K562 (cell line): ENCODE measurements around the gene RPL28. TPM values are rescaled to one million over a fixed set of nuclear protein-coding genes. Genes with fewer than 3 reads are reported as not detected.

Experiments used
- BCOR ChIP-seq: fragments of 450-650 bp; IDR thresholded peaks from 2 replicates; pipeline ENCODE4 v1.6.1; 2016
- CEBPB ChIP-seq: fragments of 450-650 bp; IDR thresholded peaks from 2 replicates; pipeline ENCODE4 v1.6.1; 2016; ENCODE audit warnings: missing genetic modification characterization, missing compliant biosample characterization
- FIP1L1 ChIP-seq: fragments of 200-400 bp; formaldehyde crosslinking; IDR thresholded peaks from 2 replicates; pipeline ENCODE4 v1.6.1; 2018; ENCODE audit warnings: mild to moderate bottlenecking, low read depth, low read length; ENCODE audit not compliant: poor library complexity, severe bottlenecking
- KDM5B ChIP-seq: fragments of 200-600 bp; sonication (generic); IDR thresholded peaks from 2 replicates; pipeline ENCODE4 v1.6.1; 2012; ENCODE audit warnings: low read depth, mild to moderate bottlenecking, moderate library complexity, low read length, control low read depth, inconsistent platforms; ENCODE audit not compliant: insufficient replicate concordance
- RBFOX2 ChIP-seq: fragments of 200-400 bp; formaldehyde crosslinking; IDR thresholded peaks from 2 replicates; pipeline ENCODE4 v1.6.1; 2017; ENCODE audit warnings: low read depth, mild to moderate bottlenecking, low read length, moderate library complexity
- RBM22 ChIP-seq: fragments of 200-400 bp; formaldehyde crosslinking; IDR thresholded peaks from 2 replicates; pipeline ENCODE4 v1.6.1; 2018; ENCODE audit warnings: low read length, low read depth; ENCODE audit not compliant: poor library complexity, severe bottlenecking
- RFX1 ChIP-seq: fragments of 450-650 bp; IDR thresholded peaks from 2 replicates; pipeline ENCODE4 v1.6.1; 2016; ENCODE audit warnings: mild to moderate bottlenecking, moderate library complexity
- ZNF740 ChIP-seq, 3 experiments: fragments of 200-800 bp in 1 of 3; sonication (Bioruptor generic) in 1 of 3; sonication (generic) in 1 of 3; formaldehyde crosslinking in 1 of 3; IDR thresholded peaks; 2 replicates each; pipeline versions ENCODE4 v1.6.1 to v1.8.0; 2016 to 2022; ENCODE audit warnings: mild to moderate bottlenecking in 2 of 3, missing compliant biosample characterization in 2 of 3, missing genetic modification characterization in 2 of 3, missing genetic modification reagents in 1 of 3
- polyA plus RNA-seq, 8 experiments: library from polyadenylated mRNA; depleted of rRNA in 4 of 8; stranded (reverse) in 5 of 8; unstranded in 3 of 8; fragments of >200 nt; fragmentation: Nextera tagmentation in 2 of 8; fragmentation: Illumina TruSeq in 1 of 8; extraction: Ambion mirVana in 2 of 8; extraction: Trizol in 1 of 8; gene quantifications; 2 replicates each; pipeline versions ENCODE4 v1.2.1 to v1.2.3, GENCODE V29; 2011 to 2014; ENCODE audit warnings: inconsistent platforms in 1 of 8, missing spikeins in 1 of 8
- total RNA-seq, 7 experiments: library from RNA; depleted of rRNA in 6 of 7; stranded (reverse); fragments of >200 nt in 6 of 7; fragmentation: Illumina TruSeq in 2 of 7; extraction: Trizol in 2 of 7; gene quantifications; 2 replicates each; pipeline versions ENCODE4 v1.2.1 to v1.2.3, GENCODE V29; 2011 to 2021; ENCODE audit warnings: low replicate concordance in 1 of 7

The RPL28 gene
- total and polyA plus RNA-seq, 9 of the 15 experiments (the other 6 are each of a cell fraction or from before 2014, with no cell fraction given) = 124 to 3,106 (median 622) TPM

- TF ChIP-seq ZNF740 (CRISPR knock-in tag; IDR thresholded peaks at IDR 0.05) (peak; percentile 76; the same call in 1 of the 2 replicates), ZNF740 (tag; IDR thresholded peaks at IDR 0.05) (peak in 1 of 2 experiments; percentile 57; a peak in 1 of 4 replicates), RBFOX2 (peak; percentile 23; the same call in 1 of the 2 replicates), CEBPB (tag) (peak; percentile 73), RFX1 (peak; percentile 88), BCOR (peak; percentile 40; the same call in 1 of the 2 replicates), RBM22 (peak; percentile 60), FIP1L1 (peak; percentile 49), KDM5B (peak; percentile 66)
Observed at GRCh38 chr19:55451965-55452748, 66.4 kb downstream of the RPL28 start (continued).

Other genes with a start within 250 kb of the RPL28 start
Only the 7 nearest of the 30 such genes appear.
- gene KMT5C, start 46.1 kb upstream of the RPL28 start, total RNA-seq (2014; rRNA removed) = 35.6 and 38.2 TPM in 2 replicates
- gene KMT5C, start 46.1 kb upstream of the RPL28 start, total RNA-seq (2014; rRNA removed; fragmentation: Illumina TruSeq; extraction: Trizol) = 3.7 and 8.2 TPM in 2 replicates
- 11.0 and 12.5 TPM in 2 replicates for gene KMT5C, start 46.1 kb upstream of the RPL28 start, total RNA-seq (2015; rRNA removed; fragmentation: Illumina TruSeq; extraction: Trizol)
- 50.7 and 53.5 TPM in 2 replicates for gene KMT5C, start 46.1 kb upstream of the RPL28 start, total RNA-seq (2021)
- gene KMT5C, start 46.1 kb upstream of the RPL28 start, polyA plus RNA-seq (2011; rRNA removed) = 22.8 and 36.8 TPM in 2 replicates
- 16.6 and 22.7 TPM in 2 replicates for gene KMT5C, start 46.1 kb upstream of the RPL28 start, polyA plus RNA-seq (2014; fragmentation: Illumina TruSeq; extraction: Trizol)
- under 1 TPM; 0.15 to 0.17 TPM for gene KMT5C, start 46.1 kb upstream of the RPL28 start, polyA plus RNA-seq (2014; fragmentation: Nextera tagmentation; extraction: Ambion mirVana)
- gene KMT5C, start 46.1 kb upstream of the RPL28 start, polyA plus RNA-seq (2014; rRNA removed) = 42.7 and 50.2 TPM in 2 replicates
- 0.59 and 1.3 TPM in 2 replicates for gene COX6B2, start 31.2 kb upstream of the RPL28 start, total RNA-seq (2014; rRNA removed)
- 0.40 and 0.61 TPM in 2 replicates for gene COX6B2, start 31.2 kb upstream of the RPL28 start, total RNA-seq (2014; rRNA removed; fragmentation: Illumina TruSeq; extraction: Trizol)
- 0.23 and 0.83 TPM in 2 replicates for gene COX6B2, start 31.2 kb upstream of the RPL28 start, total RNA-seq (2015; rRNA removed; fragmentation: Illumina TruSeq; extraction: Trizol)
- 2.5 and 2.6 TPM in 2 replicates for gene COX6B2, start 31.2 kb upstream of the RPL28 start, total RNA-seq (2021)
- 1.8 and 1.9 TPM in 2 replicates for gene COX6B2, start 31.2 kb upstream of the RPL28 start, polyA plus RNA-seq (2011; rRNA removed)
- gene COX6B2, start 31.2 kb upstream of the RPL28 start, polyA plus RNA-seq (2014; fragmentation: Illumina TruSeq; extraction: Trizol) = 1.2 and 2.1 TPM in 2 replicates
- gene COX6B2, start 31.2 kb upstream of the RPL28 start, polyA plus RNA-seq (2014; fragmentation: Nextera tagmentation; extraction: Ambion mirVana) = under 1 TPM; 0.56 to 0.71 TPM
- 1.4 and 1.5 TPM in 2 replicates for gene COX6B2, start 31.2 kb upstream of the RPL28 start, polyA plus RNA-seq (2014; rRNA removed)
- gene GARIN5B, start 22.7 kb upstream of the RPL28 start, total RNA-seq (2014; rRNA removed) = not detected in 2 replicates
- gene GARIN5B, start 22.7 kb upstream of the RPL28 start, total RNA-seq (2014; rRNA removed; fragmentation: Illumina TruSeq; extraction: Trizol) = not detected in 2 replicates
- not detected in 2 replicates for gene GARIN5B, start 22.7 kb upstream of the RPL28 start, total RNA-seq (2015; rRNA removed; fragmentation: Illumina TruSeq; extraction: Trizol)
- gene GARIN5B, start 22.7 kb upstream of the RPL28 start, total RNA-seq (2021) = not detected in 2 replicates
- gene GARIN5B, start 22.7 kb upstream of the RPL28 start, polyA plus RNA-seq (2011; rRNA removed) = not detected in 2 replicates
- gene GARIN5B, start 22.7 kb upstream of the RPL28 start, polyA plus RNA-seq (2014; fragmentation: Illumina TruSeq; extraction: Trizol) = not detected in 2 replicates
- gene GARIN5B, start 22.7 kb upstream of the RPL28 start, polyA plus RNA-seq (2014; fragmentation: Nextera tagmentation; extraction: Ambion mirVana) = not detected
- gene GARIN5B, start 22.7 kb upstream of the RPL28 start, polyA plus RNA-seq (2014; rRNA removed) = not detected in 2 replicates
- gene IL11, start 15.5 kb upstream of the RPL28 start, total RNA-seq (2014; rRNA removed) = not detected in 2 replicates
- not detected in 2 replicates for gene IL11, start 15.5 kb upstream of the RPL28 start, total RNA-seq (2014; rRNA removed; fragmentation: Illumina TruSeq; extraction: Trizol)
- gene IL11, start 15.5 kb upstream of the RPL28 start, total RNA-seq (2015; rRNA removed; fragmentation: Illumina TruSeq; extraction: Trizol) = not detected in 2 replicates
- not detected in 2 replicates for gene IL11, start 15.5 kb upstream of the RPL28 start, total RNA-seq (2021)
- 0.19 and 0.42 TPM in 2 replicates for gene IL11, start 15.5 kb upstream of the RPL28 start, polyA plus RNA-seq (2011; rRNA removed)
- gene IL11, start 15.5 kb upstream of the RPL28 start, polyA plus RNA-seq (2014; fragmentation: Illumina TruSeq; extraction: Trizol) = 0.06 TPM in 1 of 2 replicates, not detected in the other
- not detected for gene IL11, start 15.5 kb upstream of the RPL28 start, polyA plus RNA-seq (2014; fragmentation: Nextera tagmentation; extraction: Ambion mirVana)
- gene IL11, start 15.5 kb upstream of the RPL28 start, polyA plus RNA-seq (2014; rRNA removed) = 0.04 TPM in 1 of 2 replicates, not detected in the other
- gene TMEM190, start 9.1 kb upstream of the RPL28 start, total RNA-seq (2014; rRNA removed) = not detected in 2 replicates
- not detected in 2 replicates for gene TMEM190, start 9.1 kb upstream of the RPL28 start, total RNA-seq (2014; rRNA removed; fragmentation: Illumina TruSeq; extraction: Trizol)
- not detected in 2 replicates for gene TMEM190, start 9.1 kb upstream of the RPL28 start, total RNA-seq (2015; rRNA removed; fragmentation: Illumina TruSeq; extraction: Trizol)
- not detected in 2 replicates for gene TMEM190, start 9.1 kb upstream of the RPL28 start, total RNA-seq (2021)
- gene TMEM190, start 9.1 kb upstream of the RPL28 start, polyA plus RNA-seq (2011; rRNA removed) = not detected in 2 replicates
- gene TMEM190, start 9.1 kb upstream of the RPL28 start, polyA plus RNA-seq (2014; fragmentation: Illumina TruSeq; extraction: Trizol) = not detected in 2 replicates
- not detected for gene TMEM190, start 9.1 kb upstream of the RPL28 start, polyA plus RNA-seq (2014; fragmentation: Nextera tagmentation; extraction: Ambion mirVana)
- gene TMEM190, start 9.1 kb upstream of the RPL28 start, polyA plus RNA-seq (2014; rRNA removed) = not detected in 2 replicates
- gene TMEM238, start 1.6 kb upstream of the RPL28 start, total RNA-seq (2014; rRNA removed) = 3.6 and 3.7 TPM in 2 replicates
- 0.18 TPM in 1 of 2 replicates, not detected in the other for gene TMEM238, start 1.6 kb upstream of the RPL28 start, total RNA-seq (2014; rRNA removed; fragmentation: Illumina TruSeq; extraction: Trizol)
- 0.18 and 0.38 TPM in 2 replicates for gene TMEM238, start 1.6 kb upstream of the RPL28 start, total RNA-seq (2015; rRNA removed; fragmentation: Illumina TruSeq; extraction: Trizol)
- 4.3 and 5.1 TPM in 2 replicates for gene TMEM238, start 1.6 kb upstream of the RPL28 start, total RNA-seq (2021)
- 0.18 TPM in 1 of 2 replicates, not detected in the other for gene TMEM238, start 1.6 kb upstream of the RPL28 start, polyA plus RNA-seq (2011; rRNA removed)
- not detected in 2 replicates for gene TMEM238, start 1.6 kb upstream of the RPL28 start, polyA plus RNA-seq (2014; fragmentation: Illumina TruSeq; extraction: Trizol)
- not detected for gene TMEM238, start 1.6 kb upstream of the RPL28 start, polyA plus RNA-seq (2014; fragmentation: Nextera tagmentation; extraction: Ambion mirVana)
- 1.3 and 2.1 TPM in 2 replicates for gene TMEM238, start 1.6 kb upstream of the RPL28 start, polyA plus RNA-seq (2014; rRNA removed)
- gene UBE2S, start 21.9 kb downstream of the RPL28 start, total RNA-seq (2014; rRNA removed) = 959 and 1,305 TPM in 2 replicates
- 35.0 and 65.5 TPM in 2 replicates for gene UBE2S, start 21.9 kb downstream of the RPL28 start, total RNA-seq (2014; rRNA removed; fragmentation: Illumina TruSeq; extraction: Trizol)
- gene UBE2S, start 21.9 kb downstream of the RPL28 start, total RNA-seq (2015; rRNA removed; fragmentation: Illumina TruSeq; extraction: Trizol) = 97.3 and 100 TPM in 2 replicates
- gene UBE2S, start 21.9 kb downstream of the RPL28 start, total RNA-seq (2021) = 390 and 411 TPM in 2 replicates
- 157 and 191 TPM in 2 replicates for gene UBE2S, start 21.9 kb downstream of the RPL28 start, polyA plus RNA-seq (2011; rRNA removed)
- 242 and 275 TPM in 2 replicates for gene UBE2S, start 21.9 kb downstream of the RPL28 start, polyA plus RNA-seq (2014; fragmentation: Illumina TruSeq; extraction: Trizol)
- gene UBE2S, start 21.9 kb downstream of the RPL28 start, polyA plus RNA-seq (2014; fragmentation: Nextera tagmentation; extraction: Ambion mirVana) = 1 to 10 TPM; 1.5 to 1.6 TPM
- 332 and 771 TPM in 2 replicates for gene UBE2S, start 21.9 kb downstream of the RPL28 start, polyA plus RNA-seq (2014; rRNA removed)